Osteocyte (in vitro differentiated cells): ENCODE measurements around the gene WARS2. TPM values are rescaled to one million over a fixed set of nuclear protein-coding genes. Genes with fewer than 3 reads are reported as not detected.
A peak's percentile ranks its signal among the peaks of the same experiment; 100 is the strongest.

Experiments
- DNase-seq: peaks from one replicate; pipeline ENCODE4 v3.0.0; 2021; ENCODE audit warnings: mixed read lengths; ENCODE audit not compliant: unreplicated experiment; ENCODE audit errors: extremely low spot score
- H3K27ac Mint-ChIP-seq: one replicate; pipeline ENCODE4 v1.8.0; 2021; ENCODE audit warnings: mild to moderate bottlenecking, mixed read lengths; ENCODE audit not compliant: unreplicated experiment
- H3K27me3 Mint-ChIP-seq: one replicate; pipeline ENCODE4 v1.8.0; 2021; ENCODE audit warnings: mixed read lengths; ENCODE audit not compliant: unreplicated experiment
- H3K36me3 Mint-ChIP-seq: one replicate; pipeline ENCODE4 v1.8.0; 2021; ENCODE audit warnings: mixed read lengths; ENCODE audit not compliant: unreplicated experiment
- H3K4me1 Mint-ChIP-seq: one replicate; pipeline ENCODE4 v1.8.0; 2021; ENCODE audit warnings: mixed read lengths; ENCODE audit not compliant: unreplicated experiment
- H3K4me3 Mint-ChIP-seq: one replicate; pipeline ENCODE4 v1.8.0; 2021; ENCODE audit warnings: mild to moderate bottlenecking, moderate library complexity, mixed read lengths; ENCODE audit not compliant: unreplicated experiment
- H3K9me3 Mint-ChIP-seq: one replicate; pipeline ENCODE4 v1.8.0; 2021; ENCODE audit warnings: mixed read lengths; ENCODE audit not compliant: unreplicated experiment
- total RNA-seq: library from RNA; stranded (reverse); gene quantifications from 2 replicates; pipeline ENCODE4 v1.2.1, GENCODE V29; 2021
- TF ChIP-seq, protein P1 (sequence below): fragments of 200-600 bp; sonication (generic); IDR thresholded peaks from 2 replicates; pipeline ENCODE4 v1.5.0; 2021; ENCODE audit warnings: antibody characterized with exemption, mild to moderate bottlenecking, moderate library complexity

WARS2 gene
- total RNA-seq, 1 donor from 2014 or later, result 13.2 TPM

DNA sequence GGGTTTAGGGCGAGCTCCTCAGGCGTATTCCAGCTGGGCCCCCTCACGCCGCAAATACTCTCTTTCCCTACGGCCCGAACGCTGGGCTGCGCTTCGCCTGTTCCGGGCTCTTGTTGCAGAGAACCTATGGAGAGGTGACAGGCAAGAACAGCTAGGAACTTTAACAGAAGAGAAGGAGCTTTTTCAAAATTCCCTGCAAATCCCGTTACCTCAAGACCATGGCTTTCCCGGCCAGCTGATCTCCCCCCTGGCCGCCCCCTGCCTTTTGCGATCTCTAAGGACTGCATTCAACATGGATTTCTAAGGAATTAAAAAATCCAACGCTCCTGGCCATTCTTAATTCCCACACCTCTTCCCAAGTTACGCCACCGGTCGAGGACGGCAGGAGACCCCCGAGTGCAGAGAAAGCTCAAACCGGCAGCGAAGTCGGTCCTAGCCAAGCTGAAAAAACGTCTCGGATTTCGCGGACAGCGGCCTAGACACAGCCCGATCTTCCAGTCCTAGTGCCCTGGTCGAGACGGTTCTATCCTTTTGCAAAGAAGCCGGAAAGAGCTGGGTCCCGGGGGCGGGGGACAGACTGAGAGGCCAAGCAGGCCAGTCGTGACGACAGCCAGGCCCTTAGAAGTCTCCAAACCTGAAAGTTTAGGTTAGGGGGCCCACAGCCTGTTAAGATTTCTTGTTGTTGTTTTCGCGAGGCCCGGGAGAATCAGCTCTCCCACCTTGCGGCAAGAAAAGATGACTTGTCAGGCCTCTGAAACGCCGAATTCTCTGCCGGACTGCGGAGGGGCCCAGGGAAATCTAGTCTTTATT, 151.2 kb downstream of the WARS2 start:
- Mint-ChIP-seq H3K36me3 (peaks cover 6% of the 10 kb centered on the region), H3K4me3 (peak overlapping the region; percentile 29), H3K27me3 (peaks cover 89% of the 10 kb centered on the region), H3K4me1 (peaks cover 33% of the 10 kb centered on the region), H3K27ac (no peak overlapping the region), H3K9me3 (no peaks in the 10 kb centered on the region)
- no peak for DNase-seq
- TF ChIP-seq, protein P1, sequence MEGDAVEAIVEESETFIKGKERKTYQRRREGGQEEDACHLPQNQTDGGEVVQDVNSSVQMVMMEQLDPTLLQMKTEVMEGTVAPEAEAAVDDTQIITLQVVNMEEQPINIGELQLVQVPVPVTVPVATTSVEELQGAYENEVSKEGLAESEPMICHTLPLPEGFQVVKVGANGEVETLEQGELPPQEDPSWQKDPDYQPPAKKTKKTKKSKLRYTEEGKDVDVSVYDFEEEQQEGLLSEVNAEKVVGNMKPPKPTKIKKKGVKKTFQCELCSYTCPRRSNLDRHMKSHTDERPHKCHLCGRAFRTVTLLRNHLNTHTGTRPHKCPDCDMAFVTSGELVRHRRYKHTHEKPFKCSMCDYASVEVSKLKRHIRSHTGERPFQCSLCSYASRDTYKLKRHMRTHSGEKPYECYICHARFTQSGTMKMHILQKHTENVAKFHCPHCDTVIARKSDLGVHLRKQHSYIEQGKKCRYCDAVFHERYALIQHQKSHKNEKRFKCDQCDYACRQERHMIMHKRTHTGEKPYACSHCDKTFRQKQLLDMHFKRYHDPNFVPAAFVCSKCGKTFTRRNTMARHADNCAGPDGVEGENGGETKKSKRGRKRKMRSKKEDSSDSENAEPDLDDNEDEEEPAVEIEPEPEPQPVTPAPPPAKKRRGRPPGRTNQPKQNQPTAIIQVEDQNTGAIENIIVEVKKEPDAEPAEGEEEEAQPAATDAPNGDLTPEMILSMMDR, result no peak

DNA sequence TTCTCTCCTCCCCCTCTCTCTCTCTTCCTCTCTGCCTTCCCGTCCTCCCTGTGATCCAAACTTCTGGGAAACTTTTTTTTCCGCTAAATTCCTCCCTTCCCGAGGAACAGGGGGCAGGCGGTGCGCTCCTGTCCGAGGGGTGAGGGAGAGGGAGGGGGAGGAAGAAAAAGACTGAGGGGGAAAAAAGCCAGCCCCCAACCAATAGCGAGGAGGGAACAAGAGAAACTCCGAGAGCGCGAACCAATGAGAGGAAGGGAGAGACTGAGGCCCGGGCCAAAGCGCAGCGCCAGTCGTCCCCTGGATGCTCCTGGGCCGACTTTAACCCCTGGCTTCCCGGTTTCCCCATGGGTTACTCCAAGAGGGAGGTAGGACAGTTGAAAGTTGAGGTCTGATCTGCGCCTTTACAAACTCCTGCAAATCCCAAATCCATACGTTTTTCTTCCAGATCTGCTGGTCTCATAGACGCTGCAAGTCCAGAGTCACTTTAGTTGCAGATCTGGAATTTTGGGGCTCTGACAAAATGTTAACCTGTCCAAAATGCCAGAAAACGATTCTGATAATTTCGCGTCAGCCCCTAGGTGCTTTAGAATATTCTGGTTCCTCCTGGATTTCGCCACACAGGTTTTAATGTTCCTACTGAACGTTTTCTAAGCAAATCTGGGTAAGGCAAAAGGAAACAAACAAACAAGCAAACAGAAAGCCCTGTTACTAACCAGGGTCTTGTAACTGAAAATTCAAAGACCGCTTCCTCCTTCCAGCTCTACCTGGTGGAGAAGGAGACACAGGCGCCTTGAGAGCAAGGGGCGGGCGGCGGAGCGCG, 152.1 kb downstream of the WARS2 start, which contains the start of gene TBX15:
Gene TBX15, minus strand, starts transcription at position 158 of the 820 bp plus-strand sequence. CDS start 548 bp downstream, outside the sequence.
- peak within 1 kb of the TSS; percentile 85 for H3K27ac Mint-ChIP-seq
- H3K4me1 Mint-ChIP-seq, result peaks cover 38% of the 10 kb centered on the region
- peak within 1 kb of the TSS; percentile 86 for H3K4me3 Mint-ChIP-seq
- DNase-seq, result no peak
- H3K9me3 Mint-ChIP-seq, result no peaks in the 10 kb centered on the region
- TF ChIP-seq, protein P1, result no peak
- H3K36me3 Mint-ChIP-seq, result peaks cover 9% of the 10 kb centered on the region
- H3K27me3 Mint-ChIP-seq, result peaks cover 89% of the 10 kb centered on the region

DNA sequence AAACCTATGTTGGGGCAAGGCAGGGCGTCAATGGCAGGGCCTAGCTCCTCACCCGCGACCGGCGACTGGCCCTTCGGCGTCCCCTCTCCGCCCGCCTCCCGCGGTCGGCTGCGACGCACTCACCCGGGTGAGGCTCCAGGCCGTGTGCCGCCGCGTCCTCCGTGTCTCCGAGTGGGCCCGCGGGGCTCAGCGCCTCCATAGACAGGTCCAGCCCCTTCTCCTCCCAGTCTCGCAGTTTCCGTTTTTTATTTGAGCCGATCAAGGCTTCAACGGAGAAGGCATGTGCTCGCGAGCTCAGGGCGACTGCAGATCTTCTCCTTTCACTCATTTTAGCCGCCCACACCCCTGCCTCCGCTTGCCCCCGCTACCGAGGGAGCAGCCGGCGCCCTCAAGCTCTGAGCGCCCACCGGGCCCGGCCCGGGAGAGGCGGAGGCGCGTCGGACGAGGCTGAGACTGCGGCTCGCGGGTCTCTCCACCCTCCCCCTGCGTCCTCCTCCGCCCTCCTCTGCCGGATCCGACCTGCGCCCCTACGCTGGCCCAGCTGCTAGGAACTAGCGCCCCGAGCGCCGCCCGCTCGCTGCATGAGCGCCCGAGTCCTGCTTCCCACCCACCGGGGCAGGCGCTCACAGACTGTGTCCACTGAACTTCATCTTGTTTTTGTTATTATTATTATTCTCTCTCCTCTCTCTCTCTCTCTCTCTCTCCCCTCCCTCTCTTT, 152.8 kb downstream of the WARS2 start:
- peaks cover 91% of the 10 kb centered on the region for H3K27me3 Mint-ChIP-seq
- no peak for DNase-seq
- peak overlapping the region; percentile 85 for H3K27ac Mint-ChIP-seq
- TF ChIP-seq, protein P1, result no peak
- H3K9me3 Mint-ChIP-seq, result no peaks in the 10 kb centered on the region
- H3K4me1 Mint-ChIP-seq, result peaks cover 38% of the 10 kb centered on the region
- H3K36me3 Mint-ChIP-seq, result peaks cover 10% of the 10 kb centered on the region
- peak overlapping the region; percentile 86 for H3K4me3 Mint-ChIP-seq

DNA sequence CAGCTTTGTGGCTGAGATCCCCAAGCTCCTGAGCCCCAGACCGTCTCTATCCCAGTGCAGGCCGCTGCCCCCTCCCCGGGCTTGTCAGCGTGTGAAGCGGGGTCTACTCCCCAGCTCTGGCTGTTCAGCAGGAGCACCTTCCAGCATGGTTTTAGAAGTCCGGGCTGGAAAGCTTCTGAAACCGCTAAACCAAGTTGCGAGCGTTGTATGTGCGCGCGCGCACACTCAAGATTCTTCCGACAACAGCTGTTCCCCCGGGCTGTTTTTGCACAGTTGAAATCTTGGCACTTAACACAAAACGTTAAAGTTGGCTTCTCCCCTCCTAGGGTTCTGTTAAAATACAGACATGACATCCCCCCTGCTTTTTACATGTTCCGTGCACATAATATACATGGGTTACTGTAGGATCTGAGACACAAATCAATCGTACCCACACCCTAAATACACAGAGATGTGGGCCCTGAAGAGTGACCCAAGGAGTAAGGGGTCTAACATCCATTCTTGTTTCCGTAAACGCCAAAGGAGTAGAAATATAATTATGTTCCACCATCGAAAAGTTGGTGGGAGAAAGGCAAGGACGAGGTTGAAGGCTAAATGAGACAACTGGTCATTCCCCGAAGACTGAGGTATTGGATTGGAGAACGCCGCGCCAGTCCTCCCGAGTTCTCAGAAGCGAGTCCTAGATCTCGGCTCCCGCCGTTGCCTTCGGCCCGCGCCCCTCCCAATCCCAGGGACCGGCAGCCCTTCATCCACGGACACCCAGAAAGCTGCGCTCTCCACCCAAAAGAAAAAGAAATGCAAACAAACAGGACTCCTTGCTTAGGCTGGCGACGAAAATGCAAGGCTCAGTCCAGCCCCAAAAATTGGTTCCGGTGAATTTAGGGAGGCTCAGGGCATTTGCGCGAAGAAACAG, 153.6 kb downstream of the WARS2 start:
- peak overlapping the region; percentile 85 for H3K27ac Mint-ChIP-seq

More for the DNA sequence above, 153.6 kb downstream of the WARS2 start:
- no peak for DNase-seq
- peaks cover 85% of the 10 kb centered on the region for H3K27me3 Mint-ChIP-seq
- peaks cover 10% of the 10 kb centered on the region for H3K36me3 Mint-ChIP-seq
- H3K4me1 Mint-ChIP-seq, result peaks cover 38% of the 10 kb centered on the region
- TF ChIP-seq, protein P1, result no peak
- H3K4me3 Mint-ChIP-seq, result peak overlapping the region; percentile 86
- H3K9me3 Mint-ChIP-seq, result no peaks in the 10 kb centered on the region
